Uterus (tissue), 4 donors: Measurements from ENCODE around the gene PAPOLB. TPM values are rescaled to one million over a fixed set of nuclear protein-coding genes. Genes with fewer than 3 reads are reported as not detected.

ENCODE experiments used
- DNase-seq, 2 donors: peaks; one replicate each; pipeline ENCODE4 v3.0.0-alpha.2; 2019 to 2020
- H3K27ac ChIP-seq, 2 donors: fragments of 200-600 bp; sonication (generic); 1 replicate in 1 of 2; 2 replicates in 1 of 2; pipeline ENCODE4 v1.5.1; 2016 to 2018
- H3K27me3 ChIP-seq, 2 donors: fragments of 200-600 bp; sonication (generic); one replicate each; pipeline ENCODE4 v1.5.1; 2018 to 2019; ENCODE audit warnings: control low read depth in 1 of 2
- H3K36me3 ChIP-seq, 2 donors: fragments of 200-600 bp; sonication (generic); one replicate each; pipeline ENCODE4 v1.5.1; 2019; ENCODE audit warnings: control low read depth in 1 of 2
- H3K4me1 ChIP-seq, 2 donors: fragments of 200-600 bp; sonication (generic); one replicate each; pipeline ENCODE4 v1.5.1; 2018 to 2019; ENCODE audit warnings: control low read depth in 1 of 2
- H3K4me3 ChIP-seq, 2 donors: fragments of 200-600 bp; sonication (generic); 1 replicate in 1 of 2; 2 replicates in 1 of 2; pipeline ENCODE4 v1.5.1; 2018 to 2019; ENCODE audit warnings: mild to moderate bottlenecking in 1 of 2
- H3K9me3 ChIP-seq, 2 donors: fragments of 200-600 bp; sonication (generic); one replicate each; pipeline ENCODE4 v1.5.1; 2019; ENCODE audit warnings: control low read depth in 1 of 2
- POLR2A ChIP-seq, 2 donors: fragments of 450-650 bp; IDR thresholded peaks; one replicate each; pipeline ENCODE4 v1.6.1; 2016; ENCODE audit warnings: antibody characterized with exemption in 2 of 2, mild to moderate bottlenecking in 1 of 2, moderate library complexity in 1 of 2
- intact Hi-C: fragments of 100-400 bp; cut with DNase I; formaldehyde crosslinking; loops from one replicate; pipeline ENCODE4 v1.15.1; 2023; ENCODE audit warnings: low total_unique reads
- total RNA-seq, 4 donors: library from RNA; depleted of rRNA in 3 of 4; stranded (reverse); fragments of >200 nt in 3 of 4; gene quantifications; one replicate each; pipeline versions ENCODE4 v1.1.0 to v1.2.4, GENCODE V29; 2014 to 2023
- TF ChIP-seq, protein P1 (sequence below), 4 experiments: fragments of 200-600 bp in 2 of 4; fragments of 450-650 bp in 2 of 4; sonication (generic) in 2 of 4; IDR thresholded peaks; one replicate each; pipeline ENCODE4 v1.5.1; 2016 to 2019; ENCODE audit warnings: antibody characterized with exemption in 4 of 4, mild to moderate bottlenecking in 2 of 4, moderate library complexity in 1 of 4
- donor health status: DM: yes; HTN: yes; CAD: no.

Gene PAPOLB
- total RNA-seq: 1 to 10 TPM in 1 of 4 donors, under 1 TPM in 2, not detected in 1; 0.24 to 1.6 (median 0.29) TPM

DNA sequence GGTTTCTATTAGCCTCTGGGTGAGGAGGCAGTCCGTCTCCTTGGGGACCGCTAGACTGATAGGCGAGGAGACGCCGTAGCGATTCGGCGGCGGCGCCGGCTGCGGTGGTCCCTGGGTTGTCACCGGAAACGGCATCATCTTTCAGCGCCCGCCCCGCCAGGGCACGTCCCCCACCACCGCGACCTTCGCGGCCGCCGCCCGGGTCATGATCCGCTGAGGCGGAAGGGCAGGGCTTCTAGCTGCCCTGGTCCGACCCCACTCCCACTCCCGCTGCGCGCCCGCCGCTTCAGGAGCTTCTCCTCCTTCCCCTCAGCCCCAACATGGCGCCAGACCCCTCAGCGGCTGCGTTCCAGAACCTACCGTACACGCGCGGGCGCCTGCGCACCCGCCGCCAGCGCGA, at the start of gene PAPOLB:
PAPOLB (minus strand) TSS at position 358 of the 400 bp plus-strand sequence; CDS start at position 138, 220 bp downstream.
- Histone ChIP-seq H3K27me3 (no peaks in the 10 kb centered on the region), H3K36me3 (no peaks in the 10 kb centered on the region), H3K4me1 (no peaks in the 10 kb centered on the region), H3K9me3 (no peaks in the 10 kb centered on the region), H3K4me3 (peak within 1 kb of the TSS; percentile 0 to 10), H3K27ac (no peak within 1 kb of the TSS)
- no peak for DNase-seq
- intact Hi-C loops: no loop called here
- TF ChIP-seq, protein P1, sequence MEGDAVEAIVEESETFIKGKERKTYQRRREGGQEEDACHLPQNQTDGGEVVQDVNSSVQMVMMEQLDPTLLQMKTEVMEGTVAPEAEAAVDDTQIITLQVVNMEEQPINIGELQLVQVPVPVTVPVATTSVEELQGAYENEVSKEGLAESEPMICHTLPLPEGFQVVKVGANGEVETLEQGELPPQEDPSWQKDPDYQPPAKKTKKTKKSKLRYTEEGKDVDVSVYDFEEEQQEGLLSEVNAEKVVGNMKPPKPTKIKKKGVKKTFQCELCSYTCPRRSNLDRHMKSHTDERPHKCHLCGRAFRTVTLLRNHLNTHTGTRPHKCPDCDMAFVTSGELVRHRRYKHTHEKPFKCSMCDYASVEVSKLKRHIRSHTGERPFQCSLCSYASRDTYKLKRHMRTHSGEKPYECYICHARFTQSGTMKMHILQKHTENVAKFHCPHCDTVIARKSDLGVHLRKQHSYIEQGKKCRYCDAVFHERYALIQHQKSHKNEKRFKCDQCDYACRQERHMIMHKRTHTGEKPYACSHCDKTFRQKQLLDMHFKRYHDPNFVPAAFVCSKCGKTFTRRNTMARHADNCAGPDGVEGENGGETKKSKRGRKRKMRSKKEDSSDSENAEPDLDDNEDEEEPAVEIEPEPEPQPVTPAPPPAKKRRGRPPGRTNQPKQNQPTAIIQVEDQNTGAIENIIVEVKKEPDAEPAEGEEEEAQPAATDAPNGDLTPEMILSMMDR (IDR thresholded peaks at IDR 0.05): no peak
- no peak for TF ChIP-seq POLR2A (IDR thresholded peaks at IDR 0.05)

DNA sequence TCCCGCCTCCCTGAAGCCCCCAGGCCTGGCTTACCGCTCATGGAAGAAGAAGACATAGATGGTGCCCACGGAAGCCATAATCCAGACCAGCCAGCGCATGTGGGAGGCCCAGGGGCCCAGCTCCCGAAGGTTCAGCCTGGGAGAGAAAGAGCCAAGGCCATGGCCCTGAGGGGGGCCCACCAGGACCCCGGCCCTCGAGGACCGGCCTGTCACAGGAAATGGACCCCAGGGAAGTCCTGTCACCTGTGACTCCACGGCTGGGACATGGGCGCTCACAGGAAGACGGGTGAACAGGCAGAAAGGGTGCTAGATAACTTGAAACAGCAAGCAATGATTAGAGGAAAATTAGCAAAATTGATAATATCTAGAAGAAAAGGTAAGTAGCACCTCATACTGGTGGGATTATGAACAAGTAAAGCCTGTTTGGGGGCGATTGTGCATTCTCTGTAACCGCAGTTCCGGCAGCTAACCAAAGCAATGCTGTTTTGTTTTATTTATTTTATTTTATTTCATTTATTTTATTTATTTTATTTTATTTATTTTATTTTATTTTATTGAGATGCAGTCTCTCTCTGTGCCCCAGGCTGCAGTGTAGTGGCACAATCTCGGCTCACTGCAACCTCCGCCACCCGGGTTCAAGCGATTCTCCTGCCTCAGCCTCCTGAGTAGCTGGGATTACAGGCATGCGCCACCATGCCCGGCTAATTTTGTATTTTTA, 49.4 kb upstream of the PAPOLB start:
- TF ChIP-seq POLR2A (IDR thresholded peaks at IDR 0.05): no peak
- TF ChIP-seq, protein P1 (IDR thresholded peaks at IDR 0.05): no peak
- DNase-seq: no peak
- Histone ChIP-seq H3K27ac (no peak overlapping the region), H3K4me1 (no peaks in the 10 kb centered on the region), H3K4me3 (no peak overlapping the region), H3K36me3 (no peaks in the 10 kb centered on the region), H3K9me3 (no peaks in the 10 kb centered on the region), H3K27me3 (no peaks in the 10 kb centered on the region)
- intact Hi-C loops: no loop called here

DNA sequence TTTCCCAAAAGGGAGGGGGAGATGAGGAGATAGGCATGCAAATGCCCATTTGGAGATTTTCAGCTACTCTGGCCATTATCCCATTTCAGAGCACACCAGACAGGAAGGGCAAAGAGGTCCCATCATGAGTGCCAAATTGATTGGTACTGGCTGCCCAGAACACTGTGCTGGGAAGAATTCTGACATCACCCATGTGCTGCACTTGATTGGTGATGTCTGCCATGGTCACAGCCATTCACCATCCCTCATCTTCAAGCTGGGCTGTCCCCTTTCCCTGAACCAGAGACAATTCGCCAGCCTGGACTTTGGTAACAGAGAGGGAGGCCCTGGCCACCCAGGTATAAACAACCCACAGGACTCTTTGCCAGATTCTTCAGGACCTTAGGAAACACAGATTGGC, 44.9 kb upstream of the PAPOLB start:
- Histone ChIP-seq H3K4me3 (no peak overlapping the region), H3K4me1 (no peaks in the 10 kb centered on the region), H3K27me3 (no peaks in the 10 kb centered on the region), H3K9me3 (no peaks in the 10 kb centered on the region), H3K27ac (no peak overlapping the region), H3K36me3 (no peaks in the 10 kb centered on the region)
- intact Hi-C loops: no loop called here
- DNase-seq: no peak
- TF ChIP-seq, protein P1 (IDR thresholded peaks at IDR 0.05): no peak
- TF ChIP-seq POLR2A (IDR thresholded peaks at IDR 0.05): no peak

DNA sequence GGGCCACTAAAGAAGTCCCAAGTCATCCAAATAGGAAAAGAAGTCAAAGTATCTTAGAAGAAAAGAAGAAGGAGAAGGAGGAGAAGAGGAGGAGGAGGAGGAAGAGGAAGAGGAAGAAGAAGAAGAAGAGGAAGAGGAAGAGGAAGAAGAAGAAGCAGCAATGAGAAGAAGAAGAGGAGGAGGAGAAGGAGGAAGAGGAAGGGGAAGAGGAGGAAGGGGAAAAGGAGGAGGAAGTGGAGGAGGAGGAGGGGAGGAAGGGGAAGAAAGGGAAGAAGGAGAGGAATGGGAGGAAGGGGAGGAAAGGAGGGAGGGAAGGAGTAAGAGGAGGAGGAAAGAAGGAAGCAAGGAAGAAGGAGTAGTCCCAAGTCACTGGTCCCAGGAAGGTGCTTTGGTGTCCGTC, 43.3 kb upstream of the PAPOLB start:
- H3K9me3 ChIP-seq: no peaks in the 10 kb centered on the region
- TF ChIP-seq, protein P1 (IDR thresholded peaks at IDR 0.05): no peak
- no peak for TF ChIP-seq POLR2A (IDR thresholded peaks at IDR 0.05)
- no peaks in the 10 kb centered on the region for H3K36me3 ChIP-seq
- H3K27ac ChIP-seq: no peak overlapping the region
- H3K4me1 ChIP-seq: no peaks in the 10 kb centered on the region
- no peak overlapping the region for H3K4me3 ChIP-seq
- intact Hi-C loops: no loop called here
- no peak for DNase-seq
- no peaks in the 10 kb centered on the region for H3K27me3 ChIP-seq

DNA sequence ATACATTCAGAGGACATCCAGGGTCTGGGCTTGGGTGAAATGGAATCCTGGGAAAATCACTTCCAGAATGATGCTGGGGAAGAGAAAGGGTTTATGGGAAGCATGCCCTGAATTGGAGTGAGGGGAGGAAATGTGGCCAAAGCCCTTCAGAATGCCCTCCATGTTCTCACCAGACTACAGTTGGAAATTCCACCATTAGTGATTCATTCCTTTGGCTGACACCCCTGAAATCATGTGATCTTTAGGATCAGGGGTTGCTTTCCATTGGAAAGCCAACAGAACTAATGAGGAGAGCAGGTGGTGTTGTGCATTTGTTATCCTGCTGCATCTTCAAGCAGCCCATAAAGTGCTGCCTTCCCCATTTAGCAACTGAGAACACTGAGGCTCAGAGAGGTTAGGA, 42.5 kb upstream of the PAPOLB start:
- Histone ChIP-seq H3K27me3 (no peaks in the 10 kb centered on the region), H3K4me1 (no peaks in the 10 kb centered on the region), H3K9me3 (no peaks in the 10 kb centered on the region), H3K27ac (no peak overlapping the region), H3K4me3 (no peak overlapping the region), H3K36me3 (no peaks in the 10 kb centered on the region)
- TF ChIP-seq POLR2A (IDR thresholded peaks at IDR 0.05): no peak
- TF ChIP-seq, protein P1 (IDR thresholded peaks at IDR 0.05): no peak
- DNase-seq: no peak
- intact Hi-C loops: no loop called here
